HG03097 (cell line): ENCODE measurements around the gene CYP1A2.

Experiments
- ATAC-seq: cut with Tn5 transposase; IDR thresholded peaks from one replicate; pipeline ENCODE4 v1.9.1; 2021; ENCODE audit not compliant: unreplicated experiment, low FRiP score

The CYP1A2 gene

DNA sequence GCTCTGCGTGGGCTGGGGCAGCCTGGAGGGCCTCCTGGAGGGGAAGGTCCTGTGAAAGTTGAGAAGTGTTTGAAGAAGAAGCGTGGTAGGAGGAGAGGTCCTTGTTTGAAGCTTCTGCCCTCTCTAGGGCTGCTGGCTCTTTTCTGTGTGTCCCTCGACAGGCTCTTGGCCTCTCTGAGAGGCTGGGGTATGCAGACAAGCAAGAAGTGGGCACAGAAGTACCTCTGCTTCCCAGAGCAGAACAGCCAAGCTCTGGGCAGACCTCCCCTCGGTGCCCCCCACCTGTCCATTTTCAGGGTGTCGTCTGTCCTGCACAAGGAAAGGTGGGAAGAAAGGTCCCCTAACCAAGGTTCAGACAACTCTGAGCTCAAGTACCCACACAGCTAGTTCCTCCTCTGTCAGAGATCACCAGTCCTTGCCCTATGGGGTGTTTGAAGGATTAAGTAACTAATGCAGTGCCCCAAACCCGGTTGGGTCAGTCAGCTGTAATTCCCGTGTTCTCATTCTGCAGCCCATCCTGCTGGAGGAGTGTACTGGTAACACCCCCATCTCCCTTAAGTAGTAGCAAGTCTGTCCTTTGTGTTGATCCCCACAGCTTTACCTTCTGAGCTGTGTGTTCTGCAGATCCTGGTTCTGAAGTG lies 39.5 kb downstream of the CYP1A2 start:
- ATAC-seq, result no peak

DNA sequence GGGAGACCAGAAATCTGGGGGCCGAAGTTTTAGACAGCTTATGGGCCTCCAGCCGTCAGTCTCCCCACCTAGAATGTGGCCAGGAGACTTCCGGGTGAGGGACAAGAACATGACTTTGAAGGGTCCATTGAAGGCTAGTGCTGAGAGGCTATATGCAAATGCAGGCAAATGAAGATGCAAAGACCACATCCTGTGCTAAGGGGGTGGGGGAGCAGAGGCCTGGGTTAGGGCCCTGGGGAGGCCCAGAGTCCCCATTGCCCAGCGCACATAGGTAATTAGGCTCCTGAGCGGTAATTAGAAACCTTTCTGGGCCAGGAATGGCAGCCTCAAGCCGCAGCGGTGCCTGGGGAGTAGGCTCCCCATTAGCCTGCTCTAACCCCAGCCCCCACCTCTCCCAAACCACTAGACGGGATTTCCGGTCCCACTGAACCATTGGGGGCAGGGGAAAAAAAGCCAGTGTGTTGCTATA lies 40.1 kb downstream of the CYP1A2 start:
- no peak for ATAC-seq

- ATAC-seq, result no peak
Observed at GRCh38 chr15:74789171-74789631, 40.6 kb downstream of the CYP1A2 start.

DNA sequence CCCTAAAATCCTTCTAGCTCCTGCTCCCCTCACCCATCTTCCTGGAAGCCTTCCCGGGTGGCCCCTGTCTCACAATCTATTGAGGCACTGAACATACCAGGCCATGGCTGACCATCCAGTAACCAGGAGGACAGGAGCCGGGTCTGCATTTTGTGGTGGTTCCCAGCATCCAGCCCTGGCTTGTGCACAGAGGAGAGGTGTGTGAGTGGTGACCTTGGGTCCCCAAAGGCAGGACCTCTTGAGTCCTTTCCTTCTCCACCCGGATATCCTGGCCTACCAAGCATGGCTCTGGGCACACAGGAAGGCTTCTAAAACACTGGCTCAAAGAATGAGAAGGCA lies 41.1 kb downstream of the CYP1A2 start:
- no peak for ATAC-seq

- ATAC-seq, result no peak
Observed at GRCh38 chr15:74790080-74790916, 41.7 kb downstream of the CYP1A2 start.

DNA sequence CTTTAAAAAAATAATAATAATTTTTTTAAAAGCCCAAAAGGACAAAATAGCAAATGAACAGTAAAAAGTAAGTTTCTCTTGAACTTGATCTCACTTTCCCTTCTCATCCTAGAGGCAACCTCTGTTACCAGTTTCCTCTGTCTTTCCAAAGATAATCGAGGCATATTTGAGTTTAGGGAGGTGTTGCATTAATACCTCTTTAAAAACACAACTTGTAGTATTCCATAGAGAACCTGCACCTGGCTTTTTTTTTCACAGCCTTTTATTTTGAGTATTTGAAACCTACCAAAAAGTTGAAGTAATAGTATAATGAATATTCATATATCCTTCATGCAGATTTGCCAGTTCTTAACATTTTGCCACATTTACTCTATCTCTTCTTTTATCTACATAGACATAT lies 42.4 kb downstream of the CYP1A2 start:
- no peak for ATAC-seq

DNA sequence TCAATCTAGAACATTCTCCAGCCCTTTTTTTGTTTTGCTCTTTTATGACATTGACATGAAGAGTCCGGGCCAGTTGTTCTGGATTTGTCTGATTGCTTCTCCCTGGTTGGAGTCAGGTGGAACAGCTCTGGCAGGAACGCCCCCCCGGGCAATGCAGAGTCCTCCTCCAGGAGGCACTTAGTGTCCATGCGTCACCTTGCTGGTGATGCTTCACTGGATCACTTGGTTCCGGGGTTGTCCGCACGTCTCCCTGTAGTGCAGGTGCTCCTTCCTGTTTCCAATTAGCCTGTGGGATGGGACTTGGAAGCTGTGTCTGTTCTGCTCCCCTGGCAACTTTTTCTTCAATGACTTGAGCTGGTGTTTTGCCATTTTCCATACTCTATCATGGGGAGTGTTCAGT lies 43.0 kb downstream of the CYP1A2 start:
- no peak for ATAC-seq

- ATAC-seq, result no peak
Observed at GRCh38 chr15:74792227-74793016, 43.8 kb downstream of the CYP1A2 start.

GRCh38 chr15:74793135-74794028 lies 44.7 kb downstream of the CYP1A2 start:
- no peak for ATAC-seq

- ATAC-seq, result no peak
Observed at GRCh38 chr15:74794248-74794969, 45.8 kb downstream of the CYP1A2 start.

DNA sequence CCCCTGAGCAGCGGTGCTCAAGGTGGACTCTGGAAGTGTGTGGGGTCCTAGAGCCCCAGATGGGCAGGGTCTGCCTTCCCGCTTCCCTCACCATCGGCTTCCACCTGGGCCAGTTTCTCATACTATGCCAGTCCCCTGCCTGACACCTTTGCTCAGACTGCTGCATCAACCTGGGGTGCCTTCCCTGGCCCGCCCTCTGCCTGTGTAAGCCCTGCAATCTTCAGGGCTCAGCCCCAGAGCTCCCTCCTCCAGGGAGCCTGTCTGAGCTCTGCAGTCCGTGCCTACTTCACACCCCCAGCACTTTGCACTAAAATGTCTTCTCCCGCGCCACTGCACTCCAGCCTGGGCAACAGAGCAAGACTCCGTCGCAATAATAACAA lies 46.3 kb downstream of the CYP1A2 start:
- no peak for ATAC-seq

DNA sequence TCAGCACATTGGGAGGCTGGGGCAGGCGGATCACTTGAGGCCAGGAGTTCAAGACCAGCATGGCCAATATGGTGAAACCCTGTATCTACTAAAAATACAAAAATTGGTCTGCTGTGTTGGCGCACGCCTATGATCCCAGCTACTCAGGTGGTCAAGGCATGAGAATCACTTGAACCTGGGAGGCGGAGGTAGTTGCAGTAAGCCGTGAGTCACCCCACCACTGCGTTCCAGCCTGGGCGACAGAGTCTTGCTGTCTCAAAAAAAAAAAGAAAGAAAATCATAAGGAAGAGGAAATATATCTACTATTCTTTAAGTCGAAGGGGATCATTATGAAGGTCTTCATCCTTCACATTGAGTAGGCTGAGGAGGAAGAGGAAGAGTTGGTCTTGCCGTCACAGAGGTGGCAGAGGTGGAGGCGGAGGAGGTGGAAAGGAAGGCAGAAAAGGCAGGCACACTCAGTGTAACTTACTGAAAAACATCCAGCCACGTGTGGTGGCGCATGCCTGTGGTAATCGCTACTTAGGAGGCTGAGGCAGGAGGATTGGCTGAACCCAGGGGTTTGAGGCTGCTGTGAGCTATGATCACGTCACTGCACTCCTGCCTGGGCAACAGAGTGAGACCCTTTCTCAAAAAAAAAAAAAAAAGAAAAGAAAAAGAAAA lies 47.5 kb downstream of the CYP1A2 start:
- no peak for ATAC-seq

GRCh38 chr15:74798388-74799254 lies 50.0 kb downstream of the CYP1A2 start:
- ATAC-seq, result no peak

DNA sequence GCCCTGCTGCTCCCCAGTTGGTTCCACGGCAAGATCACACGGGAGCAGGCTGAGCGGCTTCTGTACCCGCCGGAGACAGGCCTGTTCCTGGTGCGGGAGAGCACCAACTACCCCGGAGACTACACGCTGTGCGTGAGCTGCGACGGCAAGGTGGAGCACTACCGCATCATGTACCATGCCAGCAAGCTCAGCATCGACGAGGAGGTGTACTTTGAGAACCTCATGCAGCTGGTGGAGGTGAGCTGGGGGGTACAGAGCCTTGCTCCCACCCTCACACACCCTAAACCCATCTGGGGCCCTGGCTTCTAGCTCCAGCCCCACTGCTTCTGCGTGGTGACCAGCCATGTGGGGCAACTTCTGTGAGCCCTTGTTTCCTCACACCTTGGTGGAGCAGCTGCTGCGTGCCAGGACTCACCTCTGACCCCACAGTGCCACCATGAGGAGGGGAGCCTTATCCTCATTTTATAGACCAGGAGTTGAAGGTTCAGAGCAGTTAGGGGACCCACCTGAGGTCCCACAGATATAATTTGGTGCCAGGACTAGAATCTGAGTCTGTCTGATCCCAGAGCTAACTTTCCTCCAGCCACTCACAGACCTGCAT lies 50.7 kb downstream of the CYP1A2 start:
- ATAC-seq, result no peak

DNA sequence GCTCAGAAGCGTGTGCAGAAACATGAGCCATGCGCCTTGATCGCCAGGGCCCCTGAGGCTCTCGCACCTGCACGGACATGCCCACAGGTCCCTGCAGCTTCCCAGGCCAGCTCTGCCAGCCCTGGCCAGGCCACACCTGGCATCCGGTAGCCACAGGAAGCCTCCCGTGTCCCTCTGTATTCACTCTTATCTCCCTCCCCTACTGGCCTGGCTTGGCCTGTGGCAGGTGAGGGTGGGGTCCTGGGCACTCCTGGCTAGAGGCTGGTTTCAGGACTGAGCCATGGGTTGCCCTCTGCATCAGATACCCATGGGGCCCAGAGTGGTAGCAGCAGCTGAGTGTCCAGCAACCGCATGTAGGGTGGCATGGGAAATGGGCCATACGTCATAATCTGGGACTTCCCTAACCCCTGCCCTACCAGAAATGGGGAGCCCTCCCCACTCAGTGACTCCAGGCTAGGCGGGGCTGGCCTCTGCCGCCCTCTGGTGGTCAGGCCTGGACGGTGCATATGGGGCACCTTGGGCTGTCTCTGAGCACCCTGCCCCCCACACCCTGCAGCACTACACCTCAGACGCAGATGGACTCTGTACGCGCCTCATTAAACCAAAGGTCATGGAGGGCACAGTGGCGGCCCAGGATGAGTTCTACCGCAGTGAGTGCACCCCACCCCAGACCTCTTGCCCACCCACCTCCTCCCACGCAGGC lies 51.4 kb downstream of the CYP1A2 start:
- peak; percentile 71 for ATAC-seq

GRCh38 chr15:74800559-74801094 lies 52.0 kb downstream of the CYP1A2 start:
- no peak for ATAC-seq
